Neural progenitor cell (in vitro differentiated cells): Measurements from ENCODE around the gene JAZF1. TPM values are rescaled to one million over a fixed set of nuclear protein-coding genes. Genes with fewer than 3 reads are reported as not detected.

Experiments used
- DNase-seq: peaks from one replicate; pipeline ENCODE4 v3.0.0-alpha.2; 2016; ENCODE audit warnings: low spot score
- H2AFZ ChIP-seq: fragments of 200-600 bp; sonication (generic); replicated peaks from 2 replicates; pipeline ENCODE4 v1.6.1; 2016; ENCODE audit warnings: antibody characterized with exemption
- H3F3A ChIP-seq: fragments of 200-600 bp; sonication (generic); 2 replicates; pipeline ENCODE4 v1.6.1; 2016; ENCODE audit warnings: antibody characterized with exemption, low read depth
- H3K27ac ChIP-seq: fragments of 200-600 bp; sonication (generic); 2 replicates; pipeline ENCODE4 v1.5.1; 2016; ENCODE audit warnings: mild to moderate bottlenecking
- H3K27me3 ChIP-seq: fragments of 200-600 bp; sonication (generic); 2 replicates; pipeline ENCODE4 v1.6.1; 2016; ENCODE audit warnings: mild to moderate bottlenecking, moderate library complexity
- H3K36me3 ChIP-seq: fragments of 200-600 bp; sonication (generic); 2 replicates; pipeline ENCODE4 v1.5.1; 2016
- H3K4me1 ChIP-seq: fragments of 200-600 bp; sonication (generic); 2 replicates; pipeline ENCODE4 v1.6.1; 2016; ENCODE audit warnings: mixed run types
- H3K4me2 ChIP-seq: fragments of 200-600 bp; sonication (generic); 2 replicates; pipeline ENCODE4 v1.6.1; 2016
- H3K4me3 ChIP-seq: fragments of 200-600 bp; sonication (generic); 2 replicates; pipeline ENCODE4 v1.5.1; 2016
- H3K79me2 ChIP-seq: fragments of 200-600 bp; sonication (generic); 2 replicates; pipeline ENCODE4 v1.6.1; 2016; ENCODE audit warnings: low read depth
- H3K9ac ChIP-seq: fragments of 200-600 bp; sonication (generic); 2 replicates; pipeline ENCODE4 v1.6.1; 2016
- H3K9me3 ChIP-seq: fragments of 200-600 bp; sonication (generic); 2 replicates; pipeline ENCODE4 v1.5.1; 2016; ENCODE audit warnings: low read depth
- H4K20me1 ChIP-seq: fragments of 200-600 bp; sonication (generic); 2 replicates; pipeline ENCODE4 v1.6.1; 2016; ENCODE audit warnings: low read depth
- H3K27ac Mint-ChIP-seq: 3 replicates; pipeline ENCODE4 v1.8.0; 2021; ENCODE audit warnings: mixed read lengths
- H3K27me3 Mint-ChIP-seq: 2 replicates; pipeline ENCODE4 v1.8.0; 2022; ENCODE audit warnings: low read depth, mild to moderate bottlenecking, inconsistent platforms, moderate library complexity, mixed read lengths; ENCODE audit not compliant: insufficient read depth
- H3K36me3 Mint-ChIP-seq: 3 replicates; pipeline ENCODE4 v1.8.0; 2021; ENCODE audit warnings: mixed read lengths
- H3K4me1 Mint-ChIP-seq: 3 replicates; pipeline ENCODE4 v1.8.0; 2021; ENCODE audit warnings: mixed read lengths
- H3K4me3 Mint-ChIP-seq: 3 replicates; pipeline ENCODE4 v1.8.0; 2021; ENCODE audit warnings: mild to moderate bottlenecking, moderate library complexity, mixed read lengths
- H3K9me3 Mint-ChIP-seq: 3 replicates; pipeline ENCODE4 v1.8.0; 2020; ENCODE audit warnings: mixed read lengths
- EZH2 ChIP-seq: fragments of 200-600 bp; sonication (generic); IDR thresholded peaks from 2 replicates; pipeline ENCODE4 v1.6.1; 2017; ENCODE audit warnings: antibody characterized with exemption, mild to moderate bottlenecking, moderate library complexity
- EZH2phosphoT487 ChIP-seq: fragments of 200-600 bp; sonication (generic); IDR thresholded peaks from 2 replicates; pipeline ENCODE4 v1.6.1; 2017; ENCODE audit warnings: antibody characterized with exemption
- total RNA-seq: library from RNA; depleted of rRNA; stranded (reverse); fragments of >200 nt; gene quantifications from 2 replicates; pipeline ENCODE4 v1.2.3, GENCODE V29; 2015; ENCODE audit warnings: low replicate concordance
- TF ChIP-seq, protein P1 (sequence below): fragments of 200-600 bp; sonication (generic); IDR thresholded peaks from 2 replicates; pipeline ENCODE4 v1.5.1; 2017; ENCODE audit warnings: antibody characterized with exemption, mild to moderate bottlenecking

The JAZF1 gene
- total RNA-seq, 1 donor from 2014 or later: 3.1 TPM

GRCh38 chr7:27870595-27870994, 310.0 kb downstream of the JAZF1 start:
- peaks cover 4% of the 10 kb centered on the region for H3K4me1 ChIP-seq
- H3K4me2 ChIP-seq: no peak overlapping the region
- H3K27me3 Mint-ChIP-seq: peaks cover 2% of the 10 kb centered on the region
- no peak overlapping the region for H3K9ac ChIP-seq
- no peak overlapping the region for H3K4me3 Mint-ChIP-seq
- no peaks in the 10 kb centered on the region for H3F3A ChIP-seq
- no peak overlapping the region for H3K27ac Mint-ChIP-seq
- no peaks in the 10 kb centered on the region for H3K36me3 Mint-ChIP-seq
- H3K4me3 ChIP-seq: no peak overlapping the region
- H3K27ac ChIP-seq: no peak overlapping the region
- H3K9me3 Mint-ChIP-seq: peaks cover 7% of the 10 kb centered on the region
- no peak overlapping the region for H2AFZ ChIP-seq
- no peaks in the 10 kb centered on the region for H3K36me3 ChIP-seq
- H3K27me3 ChIP-seq: no peaks in the 10 kb centered on the region
- no peak for TF ChIP-seq EZH2phosphoT487
- H4K20me1 ChIP-seq: no peaks in the 10 kb centered on the region
- H3K79me2 ChIP-seq: no peaks in the 10 kb centered on the region
- H3K9me3 ChIP-seq: no peaks in the 10 kb centered on the region
- peaks cover 4% of the 10 kb centered on the region for H3K4me1 Mint-ChIP-seq
- no peak for DNase-seq

GRCh38 chr7:27869056-27869455, 311.5 kb downstream of the JAZF1 start:
- Mint-ChIP-seq H3K4me1 (peaks cover 6% of the 10 kb centered on the region), H3K36me3 (no peaks in the 10 kb centered on the region), H3K4me3 (no peak overlapping the region), H3K27ac (no peak overlapping the region), H3K27me3 (no peaks in the 10 kb centered on the region), H3K9me3 (peaks cover 2% of the 10 kb centered on the region)
- Histone ChIP-seq H3K9ac (no peak overlapping the region), H3K4me1 (peaks cover 4% of the 10 kb centered on the region), H3F3A (no peaks in the 10 kb centered on the region), H3K27ac (no peak overlapping the region), H3K4me3 (no peak overlapping the region), H3K9me3 (no peaks in the 10 kb centered on the region), H3K27me3 (no peaks in the 10 kb centered on the region), H3K4me2 (no peak overlapping the region), H2AFZ (no peak overlapping the region), H4K20me1 (no peaks in the 10 kb centered on the region), H3K36me3 (no peaks in the 10 kb centered on the region), H3K79me2 (no peaks in the 10 kb centered on the region)
- no peak for DNase-seq
- TF ChIP-seq EZH2phosphoT487: no peak
- TF ChIP-seq EZH2: no peak
- TF ChIP-seq, protein P1, sequence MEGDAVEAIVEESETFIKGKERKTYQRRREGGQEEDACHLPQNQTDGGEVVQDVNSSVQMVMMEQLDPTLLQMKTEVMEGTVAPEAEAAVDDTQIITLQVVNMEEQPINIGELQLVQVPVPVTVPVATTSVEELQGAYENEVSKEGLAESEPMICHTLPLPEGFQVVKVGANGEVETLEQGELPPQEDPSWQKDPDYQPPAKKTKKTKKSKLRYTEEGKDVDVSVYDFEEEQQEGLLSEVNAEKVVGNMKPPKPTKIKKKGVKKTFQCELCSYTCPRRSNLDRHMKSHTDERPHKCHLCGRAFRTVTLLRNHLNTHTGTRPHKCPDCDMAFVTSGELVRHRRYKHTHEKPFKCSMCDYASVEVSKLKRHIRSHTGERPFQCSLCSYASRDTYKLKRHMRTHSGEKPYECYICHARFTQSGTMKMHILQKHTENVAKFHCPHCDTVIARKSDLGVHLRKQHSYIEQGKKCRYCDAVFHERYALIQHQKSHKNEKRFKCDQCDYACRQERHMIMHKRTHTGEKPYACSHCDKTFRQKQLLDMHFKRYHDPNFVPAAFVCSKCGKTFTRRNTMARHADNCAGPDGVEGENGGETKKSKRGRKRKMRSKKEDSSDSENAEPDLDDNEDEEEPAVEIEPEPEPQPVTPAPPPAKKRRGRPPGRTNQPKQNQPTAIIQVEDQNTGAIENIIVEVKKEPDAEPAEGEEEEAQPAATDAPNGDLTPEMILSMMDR: no peak

- Histone ChIP-seq H3K4me3 (no peak overlapping the region), H3K9me3 (no peaks in the 10 kb centered on the region), H3K27ac (no peak overlapping the region), H3K9ac (no peak overlapping the region), H3K4me1 (peaks cover 4% of the 10 kb centered on the region), H3K36me3 (no peaks in the 10 kb centered on the region), H4K20me1 (no peaks in the 10 kb centered on the region), H2AFZ (no peak overlapping the region), H3K79me2 (no peaks in the 10 kb centered on the region), H3K27me3 (no peaks in the 10 kb centered on the region), H3F3A (no peaks in the 10 kb centered on the region), H3K4me2 (no peak overlapping the region)
- H3K4me3 Mint-ChIP-seq: no peak overlapping the region
- H3K36me3 Mint-ChIP-seq: no peaks in the 10 kb centered on the region
- TF ChIP-seq, protein P1: no peak
- TF ChIP-seq EZH2phosphoT487 (no peak), EZH2 (no peak)
- no peak for DNase-seq
- H3K4me1 Mint-ChIP-seq: peaks cover 13% of the 10 kb centered on the region
- H3K9me3 Mint-ChIP-seq: peaks cover 2% of the 10 kb centered on the region
- peaks cover 2% of the 10 kb centered on the region for H3K27me3 Mint-ChIP-seq
- H3K27ac Mint-ChIP-seq: peak overlapping the region; percentile 50
Measured at GRCh38 chr7:27868131-27868550, 312.5 kb downstream of the JAZF1 start.

GRCh38 chr7:27866828-27867672, 313.5 kb downstream of the JAZF1 start:
- H3K9me3 ChIP-seq: no peaks in the 10 kb centered on the region
- H3K36me3 ChIP-seq: no peaks in the 10 kb centered on the region
- no peaks in the 10 kb centered on the region for H3K27me3 ChIP-seq
- H3K9ac ChIP-seq: no peak overlapping the region
- H3K4me2 ChIP-seq: no peak overlapping the region
- H4K20me1 ChIP-seq: no peaks in the 10 kb centered on the region
- no peak overlapping the region for H2AFZ ChIP-seq
- TF ChIP-seq, protein P1: no peak
- TF ChIP-seq EZH2 (no peak), EZH2phosphoT487 (no peak)
- no peak overlapping the region for H3K4me3 Mint-ChIP-seq
- no peak for DNase-seq
- H3K36me3 Mint-ChIP-seq: no peaks in the 10 kb centered on the region
- peaks cover 16% of the 10 kb centered on the region for H3K4me1 Mint-ChIP-seq
- H3F3A ChIP-seq: no peaks in the 10 kb centered on the region
- H3K27me3 Mint-ChIP-seq: peaks cover 2% of the 10 kb centered on the region
- H3K27ac ChIP-seq: no peak overlapping the region
- no peaks in the 10 kb centered on the region for H3K4me1 ChIP-seq
- H3K79me2 ChIP-seq: no peaks in the 10 kb centered on the region
- H3K27ac Mint-ChIP-seq: no peak overlapping the region
- peaks cover 2% of the 10 kb centered on the region for H3K9me3 Mint-ChIP-seq
- H3K4me3 ChIP-seq: no peak overlapping the region
